IPS DF 6.9 (cell line): ENCODE measurements around the gene GNAT1.

Experiments used
- DNase-seq: peaks from one replicate; pipeline ENCODE4 v3.0.0-alpha.2; 2013; ENCODE audit warnings: low read depth, low spot score
- H3K27ac ChIP-seq: one replicate; pipeline ENCODE4 v1.5.1; 2013; ENCODE audit warnings: low read length, control low read depth
- H3K27me3 ChIP-seq: 2 replicates; pipeline ENCODE4 v1.6.1; 2013; ENCODE audit warnings: mild to moderate bottlenecking, low read length; ENCODE audit not compliant: control insufficient read depth, insufficient read depth
- H3K36me3 ChIP-seq: 2 replicates; pipeline ENCODE4 v1.6.1; 2013; ENCODE audit warnings: low read length; ENCODE audit not compliant: control insufficient read depth, insufficient read depth
- H3K4me1 ChIP-seq: 2 replicates; pipeline ENCODE4 v1.6.1; 2013; ENCODE audit warnings: low read length; ENCODE audit not compliant: control insufficient read depth, insufficient read depth
- H3K4me3 ChIP-seq: 2 replicates; pipeline ENCODE4 v1.5.1; 2013; ENCODE audit warnings: mild to moderate bottlenecking, low read length
- H3K9me3 ChIP-seq: 2 replicates; pipeline ENCODE4 v1.6.1; 2013; ENCODE audit warnings: low read length, inconsistent platforms; ENCODE audit not compliant: control insufficient read depth, insufficient read depth
- WGBS: extraction: QIAGEN DNeasy Blood & Tissue Kit; methylation state at CpG from one replicate; pipeline ENCODE4 v1.1.7; 2013; ENCODE audit warnings: mixed read lengths, missing lambda C conversion rate; ENCODE audit not compliant: insufficient read length, insufficient coverage; 5-methylcytosine and 5-hydroxymethylcytosine counted together

GNAT1 gene

GRCh38 chr3:50192689-50193141 is 1.3 kb downstream of the GNAT1 start:
- Histone ChIP-seq H3K4me1 (peaks cover 8% of the 10 kb centered on the region), H3K27me3 (no peaks in the 10 kb centered on the region), H3K36me3 (no peaks in the 10 kb centered on the region), H3K4me3 (no peak overlapping the region), H3K9me3 (no peaks in the 10 kb centered on the region), H3K27ac (no peak overlapping the region)
- WGBS: no CpG with 5 or more reads among the region's 21 CpGs
- peak; percentile 88 for DNase-seq

- Histone ChIP-seq H3K36me3 (no peaks in the 10 kb centered on the region), H3K9me3 (no peaks in the 10 kb centered on the region), H3K27ac (no peak overlapping the region), H3K4me1 (peaks cover 8% of the 10 kb centered on the region), H3K27me3 (no peaks in the 10 kb centered on the region), H3K4me3 (no peak overlapping the region)
- DNase-seq: no peak
- no CpG with 5 or more reads among the region's 36 CpGs for WGBS
Measured at GRCh38 chr3:50193286-50193685, 1.9 kb downstream of the GNAT1 start.

- Histone ChIP-seq H3K9me3 (no peaks in the 10 kb centered on the region), H3K36me3 (no peaks in the 10 kb centered on the region), H3K4me3 (no peak overlapping the region), H3K27me3 (no peaks in the 10 kb centered on the region), H3K4me1 (peaks cover 8% of the 10 kb centered on the region), H3K27ac (no peak overlapping the region)
- DNase-seq: no peak
- no CpG with 5 or more reads among the region's 34 CpGs for WGBS
Measured at GRCh38 chr3:50193746-50194127, 2.3 kb downstream of the GNAT1 start.

- Histone ChIP-seq H3K27ac (no peak overlapping the region), H3K4me1 (peaks cover 8% of the 10 kb centered on the region), H3K36me3 (no peaks in the 10 kb centered on the region), H3K9me3 (no peaks in the 10 kb centered on the region), H3K4me3 (no peak overlapping the region), H3K27me3 (no peaks in the 10 kb centered on the region)
- no peak for DNase-seq
- WGBS: no CpG with 5 or more reads among the region's 70 CpGs
Measured at GRCh38 chr3:50194128-50194902, 2.9 kb downstream of the GNAT1 start.

GRCh38 chr3:50194903-50195500 is 3.6 kb downstream of the GNAT1 start:
- WGBS: no CpG with 5 or more reads among the region's 14 CpGs
- Histone ChIP-seq H3K9me3 (no peaks in the 10 kb centered on the region), H3K27ac (no peak overlapping the region), H3K4me1 (peaks cover 8% of the 10 kb centered on the region), H3K4me3 (no peak overlapping the region), H3K27me3 (no peaks in the 10 kb centered on the region), H3K36me3 (no peaks in the 10 kb centered on the region)
- no peak for DNase-seq

GRCh38 chr3:50195501-50196252 is 4.3 kb downstream of the GNAT1 start:
- no peaks in the 10 kb centered on the region for H3K9me3 ChIP-seq
- WGBS: no CpG with 5 or more reads among the region's 4 CpGs
- H3K36me3 ChIP-seq: no peaks in the 10 kb centered on the region
- H3K4me3 ChIP-seq: no peak overlapping the region
- DNase-seq: no peak
- H3K27ac ChIP-seq: no peak overlapping the region
- H3K4me1 ChIP-seq: peaks cover 8% of the 10 kb centered on the region
- H3K27me3 ChIP-seq: no peaks in the 10 kb centered on the region

- DNase-seq: no peak
- Histone ChIP-seq H3K4me1 (peaks cover 8% of the 10 kb centered on the region), H3K36me3 (no peaks in the 10 kb centered on the region), H3K4me3 (no peak overlapping the region), H3K27ac (no peak overlapping the region), H3K9me3 (no peaks in the 10 kb centered on the region), H3K27me3 (no peaks in the 10 kb centered on the region)
- no CpG with 5 or more reads among the region's 6 CpGs for WGBS
Measured at GRCh38 chr3:50196253-50196801, 4.9 kb downstream of the GNAT1 start.

GRCh38 chr3:50201573-50202315 is 10.3 kb downstream of the GNAT1 start:
- WGBS: no CpG with 5 or more reads among the region's 10 CpGs
- Histone ChIP-seq H3K4me3 (no peak overlapping the region), H3K27ac (no peak overlapping the region), H3K4me1 (peaks cover 4% of the 10 kb centered on the region), H3K27me3 (peaks cover 3% of the 10 kb centered on the region; the same call in 1 of the 2 replicates), H3K36me3 (no peaks in the 10 kb centered on the region), H3K9me3 (no peaks in the 10 kb centered on the region)
- no peak for DNase-seq

GRCh38 chr3:50202353-50203112 is 11.1 kb downstream of the GNAT1 start:
- H3K4me1 ChIP-seq: peaks cover 4% of the 10 kb centered on the region
- peaks cover 3% of the 10 kb centered on the region; the same call in 1 of the 2 replicates for H3K27me3 ChIP-seq
- WGBS: no CpG with 5 or more reads among the region's 16 CpGs

More at GRCh38 chr3:50202353-50203112, 11.1 kb downstream of the GNAT1 start:
- no peak for DNase-seq
- Histone ChIP-seq H3K36me3 (no peaks in the 10 kb centered on the region), H3K27ac (no peak overlapping the region), H3K9me3 (no peaks in the 10 kb centered on the region), H3K4me3 (no peak overlapping the region)
